ENCODE results near the gene MORF4L1. TPM values are rescaled to one million over a fixed set of nuclear protein-coding genes. Genes with fewer than 3 reads are reported as not detected.

The MORF4L1 gene
- total and polyA plus RNA-seq, 11 donors = 162 to 549 (median 328) TPM

GRCh38 chr15:78921940-78922339 is 49.2 kb downstream of the MORF4L1 start:
- Histone ChIP-seq H3K4me3 (no peak overlapping the region), H3K27ac (no peak overlapping the region), H3K36me3 (peaks cover 0 to 92% (median 78%) of the 10 kb centered on the region in 9 donors), H3K27me3 (no peaks in the 10 kb centered on the region), H3K9me3 (no peaks in the 10 kb centered on the region), H3K4me1 (peaks cover 0 to 5% (median 0%) of the 10 kb centered on the region in 12 donors)
- intact Hi-C loops (cut with DNase I) = no loop called here
- WGBS, 4 donors = 87 to 95% (median 91%) methylated on average over 14 of the region's 14 CpGs
- DNase-seq = no peak
- TF ChIP-seq POLR2A (IDR thresholded peaks at IDR 0.05) = no peak
- TF ChIP-seq CTCF (IDR thresholded peaks at IDR 0.05) = no peak
- ATAC-seq = no peak

GRCh38 chr15:78922527-78922926 is 49.8 kb downstream of the MORF4L1 start:
- no peak for ATAC-seq
- DNase-seq = no peak
- Histone ChIP-seq H3K27ac (no peak overlapping the region), H3K27me3 (no peaks in the 10 kb centered on the region), H3K4me1 (peaks cover 0 to 6% (median 0%) of the 10 kb centered on the region in 12 donors), H3K9me3 (no peaks in the 10 kb centered on the region), H3K36me3 (peaks cover 0 to 95% (median 84%) of the 10 kb centered on the region in 9 donors), H3K4me3 (no peak overlapping the region)
- TF ChIP-seq CTCF (IDR thresholded peaks at IDR 0.05) = no peak
- no peak for TF ChIP-seq POLR2A (IDR thresholded peaks at IDR 0.05)
- intact Hi-C loops (cut with DNase I) = no loop called here
- 86 to 90% (median 89%) methylated on average over 4 to 7 of the region's 7 CpGs for WGBS, 4 donors

GRCh38 chr15:78923015-78923414 is 50.3 kb downstream of the MORF4L1 start:
- intact Hi-C loops (cut with DNase I) = no loop called here
- H3K36me3 ChIP-seq = peaks cover 0 to 97% (median 89%) of the 10 kb centered on the region in 9 donors
- peaks cover 0 to 10% (median 0%) of the 10 kb centered on the region in 12 donors for H3K4me1 ChIP-seq
- no peaks in the 10 kb centered on the region for H3K27me3 ChIP-seq
- DNase-seq (no peak), ATAC-seq (no peak)
- H3K9me3 ChIP-seq = no peaks in the 10 kb centered on the region
- 81 to 85% (median 83%) methylated on average over 7 of the region's 7 CpGs for WGBS, 4 donors
- H3K27ac ChIP-seq = no peak overlapping the region
- TF ChIP-seq POLR2A (IDR thresholded peaks at IDR 0.05) = no peak
- TF ChIP-seq CTCF (IDR thresholded peaks at IDR 0.05) = no peak
- no peak overlapping the region for H3K4me3 ChIP-seq

- ATAC-seq = no peak
- Histone ChIP-seq H3K4me1 (peaks cover 0 to 10% (median 0%) of the 10 kb centered on the region in 12 donors), H3K9me3 (no peaks in the 10 kb centered on the region), H3K27ac (no peak overlapping the region), H3K27me3 (no peaks in the 10 kb centered on the region), H3K4me3 (no peak overlapping the region), H3K36me3 (peaks cover 0 to 93% (median 84%) of the 10 kb centered on the region in 9 donors)
- WGBS, 4 donors = 92 to 95% (median 94%) methylated on average over 17 to 18 of the region's 18 CpGs
- peak in 1 of 5 donors; percentile 20 for DNase-seq
- TF ChIP-seq POLR2A (IDR thresholded peaks at IDR 0.05) (no peak), CTCF (IDR thresholded peaks at IDR 0.05) (no peak)
- intact Hi-C loops (cut with DNase I) = no loop called here
Measured at GRCh38 chr15:78923480-78924360, 51.0 kb downstream of the MORF4L1 start.

All from heart left ventricle (tissue), 16 donors.